ENCODE results near the gene RPE. TPM values are rescaled to one million over a fixed set of nuclear protein-coding genes. Genes with fewer than 3 reads are reported as not detected.

The RPE gene
- total and polyA plus RNA-seq, 4 donors: 12.3 to 50.1 (median 19.2) TPM

DNA sequence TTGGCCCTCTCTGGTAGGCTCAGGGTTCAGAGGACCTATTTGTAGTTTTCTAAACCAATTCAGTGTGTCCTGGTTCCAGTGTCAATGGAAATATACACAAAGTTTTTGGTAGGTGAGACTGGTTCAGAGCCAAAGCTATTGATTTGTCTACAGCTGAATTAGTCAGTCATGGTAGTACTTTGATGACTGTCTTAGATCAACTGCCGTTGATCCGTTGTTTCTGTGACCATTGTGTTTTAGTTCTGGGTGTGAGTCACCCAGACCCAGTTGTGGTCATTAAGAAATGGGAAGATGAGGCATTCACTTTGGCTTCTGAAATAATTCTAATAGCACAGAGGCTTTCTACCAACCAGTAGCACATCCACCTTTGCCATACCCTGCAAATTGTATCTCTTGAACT is 16.0 kb upstream of the RPE start:
- Histone ChIP-seq H3K27ac (ENCODE audit: low read depth in 1 of 2, low read length in 2 of 2) (no peak overlapping the region), H3K9ac (ENCODE audit: low read depth in 1 of 2, low read length in 2 of 2) (no peak overlapping the region), H3K27me3 (ENCODE audit: control insufficient read depth in 4 of 4, insufficient read depth in 4 of 4, low read length in 3 of 4) (no peaks in the 10 kb centered on the region), H3K4me1 (ENCODE audit: control insufficient read depth in 4 of 4, insufficient read depth in 4 of 4, low read length in 3 of 4) (no peaks in the 10 kb centered on the region), H3K4me3 (ENCODE audit: low read depth in 1 of 3, low read length in 3 of 3) (no peak overlapping the region), H3K36me3 (ENCODE audit: control insufficient read depth in 4 of 4, insufficient read depth in 3 of 4, low read depth in 1 of 4, low read length in 3 of 4) (no peaks in the 10 kb centered on the region), H3K9me3 (ENCODE audit: control insufficient read depth in 4 of 4, low read length in 3 of 4) (no peaks in the 10 kb centered on the region)
- DNase-seq (ENCODE audit: low spot score): no peak
- WGBS: 53% methylated on average over 2 of the region's 2 CpGs
- peak in 1 of 2 donors; percentile 4 for TF ChIP-seq HNF4A (conservative IDR thresholded peaks at IDR 0.05)
- TF ChIP-seq, protein P1, sequence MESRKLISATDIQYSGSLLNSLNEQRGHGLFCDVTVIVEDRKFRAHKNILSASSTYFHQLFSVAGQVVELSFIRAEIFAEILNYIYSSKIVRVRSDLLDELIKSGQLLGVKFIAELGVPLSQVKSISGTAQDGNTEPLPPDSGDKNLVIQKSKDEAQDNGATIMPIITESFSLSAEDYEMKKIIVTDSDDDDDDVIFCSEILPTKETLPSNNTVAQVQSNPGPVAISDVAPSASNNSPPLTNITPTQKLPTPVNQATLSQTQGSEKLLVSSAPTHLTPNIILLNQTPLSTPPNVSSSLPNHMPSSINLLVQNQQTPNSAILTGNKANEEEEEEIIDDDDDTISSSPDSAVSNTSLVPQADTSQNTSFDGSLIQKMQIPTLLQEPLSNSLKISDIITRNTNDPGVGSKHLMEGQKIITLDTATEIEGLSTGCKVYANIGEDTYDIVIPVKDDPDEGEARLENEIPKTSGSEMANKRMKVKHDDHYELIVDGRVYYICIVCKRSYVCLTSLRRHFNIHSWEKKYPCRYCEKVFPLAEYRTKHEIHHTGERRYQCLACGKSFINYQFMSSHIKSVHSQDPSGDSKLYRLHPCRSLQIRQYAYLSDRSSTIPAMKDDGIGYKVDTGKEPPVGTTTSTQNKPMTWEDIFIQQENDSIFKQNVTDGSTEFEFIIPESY (IDR thresholded peaks at IDR 0.05): no peak
- no peak for TF ChIP-seq YY1 (IDR thresholded peaks at IDR 0.05)
- no peak for TF ChIP-seq GABPA (IDR thresholded peaks at IDR 0.05 in 1 of 2, conservative IDR thresholded peaks at IDR 0.05 in 1 of 2)
- TF ChIP-seq, protein P2, sequence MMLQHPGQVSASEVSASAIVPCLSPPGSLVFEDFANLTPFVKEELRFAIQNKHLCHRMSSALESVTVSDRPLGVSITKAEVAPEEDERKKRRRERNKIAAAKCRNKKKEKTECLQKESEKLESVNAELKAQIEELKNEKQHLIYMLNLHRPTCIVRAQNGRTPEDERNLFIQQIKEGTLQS (IDR thresholded peaks at IDR 0.05): no peak
- no peak for TF ChIP-seq TAF1 (conservative IDR thresholded peaks at IDR 0.05)

DNA sequence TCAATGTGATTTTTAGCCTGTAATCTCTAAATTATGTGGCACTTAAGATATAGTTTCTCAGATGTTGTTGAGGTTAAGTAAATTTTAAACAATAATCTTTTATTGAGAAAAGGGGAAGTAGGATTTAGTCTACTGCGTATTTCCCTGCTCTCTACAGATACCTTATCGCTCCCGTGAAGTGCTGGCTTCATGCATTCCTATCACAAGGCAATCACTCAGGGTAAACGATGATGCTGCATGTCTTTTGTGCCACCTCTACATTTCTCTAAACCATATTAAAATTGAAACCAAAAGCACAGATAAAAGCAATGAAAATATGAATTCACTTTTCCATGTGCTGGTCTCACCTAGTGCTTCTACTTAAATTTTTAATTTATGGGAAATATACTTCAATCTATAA is 14.4 kb upstream of the RPE start:
- H3K9ac ChIP-seq (ENCODE audit: low read depth in 1 of 2, low read length in 2 of 2): no peak overlapping the region
- no peaks in the 10 kb centered on the region for H3K4me1 ChIP-seq (ENCODE audit: control insufficient read depth in 4 of 4, insufficient read depth in 4 of 4, low read length in 3 of 4)
- 53% methylated on average over 4 of the region's 4 CpGs for WGBS
- H3K27me3 ChIP-seq (ENCODE audit: control insufficient read depth in 4 of 4, insufficient read depth in 4 of 4, low read length in 3 of 4): no peaks in the 10 kb centered on the region
- DNase-seq (ENCODE audit: low spot score): no peak
- TF ChIP-seq NR2F2 (IDR thresholded peaks at IDR 0.05) (no peak), RAD21 (IDR thresholded peaks at IDR 0.05) (no peak), SP1 (IDR thresholded peaks at IDR 0.05) (no peak), HNF4G (IDR thresholded peaks at IDR 0.05) (no peak), YY1 (IDR thresholded peaks at IDR 0.05) (no peak), FOXA1 (IDR thresholded peaks at IDR 0.05) (no peak)
- H3K36me3 ChIP-seq (ENCODE audit: control insufficient read depth in 4 of 4, insufficient read depth in 3 of 4, low read depth in 1 of 4, low read length in 3 of 4): no peaks in the 10 kb centered on the region
- no peak overlapping the region for H3K4me3 ChIP-seq (ENCODE audit: low read depth in 1 of 3, low read length in 3 of 3)
- H3K9me3 ChIP-seq (ENCODE audit: control insufficient read depth in 4 of 4, low read length in 3 of 4): no peaks in the 10 kb centered on the region
- H3K27ac ChIP-seq (ENCODE audit: low read depth in 1 of 2, low read length in 2 of 2): no peak overlapping the region

DNA sequence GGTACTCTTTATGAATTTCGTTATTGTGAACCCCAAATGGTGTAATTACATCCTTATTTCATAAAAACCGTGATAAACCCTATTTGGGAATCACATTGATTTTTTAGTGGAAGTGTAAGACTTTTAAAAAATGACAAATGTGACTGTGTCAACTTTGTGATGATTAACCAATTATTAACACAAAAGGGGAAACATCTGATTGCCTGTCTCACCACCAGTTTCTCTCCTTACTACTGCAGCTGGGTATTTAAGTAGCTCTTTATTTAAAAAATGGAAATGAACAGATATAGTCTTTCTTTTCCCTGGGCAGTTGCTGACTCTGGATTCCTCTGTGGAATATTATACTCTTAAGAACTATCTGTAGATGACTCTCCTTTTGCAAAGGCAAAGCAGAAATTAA is 11.6 kb upstream of the RPE start:
- Histone ChIP-seq H3K36me3 (ENCODE audit: control insufficient read depth in 4 of 4, insufficient read depth in 3 of 4, low read depth in 1 of 4, low read length in 3 of 4) (no peaks in the 10 kb centered on the region), H3K4me3 (ENCODE audit: low read depth in 1 of 3, low read length in 3 of 3) (no peak overlapping the region), H3K4me1 (ENCODE audit: control insufficient read depth in 4 of 4, insufficient read depth in 4 of 4, low read length in 3 of 4) (no peaks in the 10 kb centered on the region), H3K9me3 (ENCODE audit: control insufficient read depth in 4 of 4, low read length in 3 of 4) (no peaks in the 10 kb centered on the region), H3K27me3 (ENCODE audit: control insufficient read depth in 4 of 4, insufficient read depth in 4 of 4, low read length in 3 of 4) (no peaks in the 10 kb centered on the region), H3K27ac (ENCODE audit: low read depth in 1 of 2, low read length in 2 of 2) (no peak overlapping the region), H3K9ac (ENCODE audit: low read depth in 1 of 2, low read length in 2 of 2) (no peak overlapping the region)
- WGBS: 71% methylated on average over 2 of the region's 2 CpGs
- TF ChIP-seq, protein P3, sequence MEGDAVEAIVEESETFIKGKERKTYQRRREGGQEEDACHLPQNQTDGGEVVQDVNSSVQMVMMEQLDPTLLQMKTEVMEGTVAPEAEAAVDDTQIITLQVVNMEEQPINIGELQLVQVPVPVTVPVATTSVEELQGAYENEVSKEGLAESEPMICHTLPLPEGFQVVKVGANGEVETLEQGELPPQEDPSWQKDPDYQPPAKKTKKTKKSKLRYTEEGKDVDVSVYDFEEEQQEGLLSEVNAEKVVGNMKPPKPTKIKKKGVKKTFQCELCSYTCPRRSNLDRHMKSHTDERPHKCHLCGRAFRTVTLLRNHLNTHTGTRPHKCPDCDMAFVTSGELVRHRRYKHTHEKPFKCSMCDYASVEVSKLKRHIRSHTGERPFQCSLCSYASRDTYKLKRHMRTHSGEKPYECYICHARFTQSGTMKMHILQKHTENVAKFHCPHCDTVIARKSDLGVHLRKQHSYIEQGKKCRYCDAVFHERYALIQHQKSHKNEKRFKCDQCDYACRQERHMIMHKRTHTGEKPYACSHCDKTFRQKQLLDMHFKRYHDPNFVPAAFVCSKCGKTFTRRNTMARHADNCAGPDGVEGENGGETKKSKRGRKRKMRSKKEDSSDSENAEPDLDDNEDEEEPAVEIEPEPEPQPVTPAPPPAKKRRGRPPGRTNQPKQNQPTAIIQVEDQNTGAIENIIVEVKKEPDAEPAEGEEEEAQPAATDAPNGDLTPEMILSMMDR (IDR thresholded peaks at IDR 0.05; ENCODE audit: low read depth, low read length, missing input control): no peak
- TF ChIP-seq, protein P2 (IDR thresholded peaks at IDR 0.05): no peak
- TF ChIP-seq, protein P4, sequence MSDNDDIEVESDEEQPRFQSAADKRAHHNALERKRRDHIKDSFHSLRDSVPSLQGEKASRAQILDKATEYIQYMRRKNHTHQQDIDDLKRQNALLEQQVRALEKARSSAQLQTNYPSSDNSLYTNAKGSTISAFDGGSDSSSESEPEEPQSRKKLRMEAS (IDR thresholded peaks at IDR 0.05): no peak
- TF ChIP-seq TAF1 (conservative IDR thresholded peaks at IDR 0.05) (no peak), RAD21 (IDR thresholded peaks at IDR 0.05) (no peak), FOXA1 (IDR thresholded peaks at IDR 0.05) (no peak)
- DNase-seq (ENCODE audit: low spot score): no peak

All from liver (tissue), 9 donors.